ENCODE measurements around the gene HDLBP. TPM values are rescaled to one million over a fixed set of nuclear protein-coding genes. Genes with fewer than 3 reads are reported as not detected.
A peak's percentile ranks its signal among the peaks of the same experiment; 100 is the strongest.

The HDLBP gene
- total RNA-seq, result 464 TPM

- DNase-seq (ENCODE audit: low spot score), result peak; percentile 100
Observed at GRCh38 chr2:241315093-241315878, at the start of gene HDLBP. Gene HDLBP (minus strand): TSS chr2:241315672. CDS start chr2:241266869, 48,803 bp downstream.

GRCh38 chr2:241364781-241365180, 49.3 kb upstream of the HDLBP start:
- no peak for DNase-seq (ENCODE audit: low spot score)

GRCh38 chr2:241363426-241363825, 48.0 kb upstream of the HDLBP start:
- DNase-seq (ENCODE audit: low spot score), result no peak

DNA sequence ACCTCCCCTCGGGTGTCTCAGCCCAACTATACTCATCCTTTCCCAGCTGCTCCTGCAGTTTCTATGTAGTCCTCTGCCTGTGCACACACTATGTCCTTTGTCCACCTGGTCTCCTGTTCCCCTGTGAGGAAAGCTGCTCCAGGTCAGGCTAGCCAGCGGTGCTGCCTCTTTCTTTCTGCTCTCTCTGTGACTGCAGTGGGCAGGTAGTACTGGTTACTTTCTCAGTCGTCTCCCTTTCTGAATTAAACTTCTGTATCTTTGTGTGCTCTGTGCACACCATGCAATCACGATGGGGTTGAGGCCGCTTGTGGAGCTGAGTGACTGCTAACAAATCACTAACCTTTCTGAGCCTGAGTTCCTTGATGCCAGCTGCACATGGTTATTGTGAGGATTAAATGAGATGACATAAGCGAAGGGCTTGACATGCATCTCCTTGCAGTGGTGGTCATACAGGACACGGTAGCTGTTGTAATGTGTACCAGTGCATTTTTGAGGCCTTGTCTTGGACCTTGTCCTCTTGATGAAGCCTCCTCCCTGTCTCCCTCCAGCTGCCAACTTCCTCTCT, 44.1 kb upstream of the HDLBP start:
- no peak for DNase-seq (ENCODE audit: low spot score)

- DNase-seq (ENCODE audit: low spot score), result no peak
Observed at GRCh38 chr2:241358470-241358869, 43.0 kb upstream of the HDLBP start.

- DNase-seq (ENCODE audit: low spot score), result no peak
Observed at GRCh38 chr2:241357531-241357930, 42.1 kb upstream of the HDLBP start.

DNA sequence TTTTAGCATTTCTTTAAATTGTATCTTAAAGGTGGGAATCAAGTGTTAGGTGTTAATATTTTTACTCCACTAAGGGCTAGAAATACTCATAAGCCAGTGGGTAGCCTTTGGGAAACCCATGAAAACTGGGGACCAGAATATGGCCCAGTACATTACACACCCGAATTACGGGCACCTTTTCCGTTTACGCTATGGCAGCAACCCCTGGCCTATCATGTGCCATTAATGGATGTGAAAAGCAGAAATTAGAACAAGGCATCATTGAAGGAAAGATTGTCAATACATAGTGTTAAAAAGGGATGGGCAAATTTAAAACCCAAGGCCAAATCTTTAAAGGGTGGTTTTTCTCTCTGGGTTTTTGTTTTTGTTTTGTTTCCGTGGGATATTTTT, 41.4 kb upstream of the HDLBP start:
- no peak for DNase-seq (ENCODE audit: low spot score)

DNA sequence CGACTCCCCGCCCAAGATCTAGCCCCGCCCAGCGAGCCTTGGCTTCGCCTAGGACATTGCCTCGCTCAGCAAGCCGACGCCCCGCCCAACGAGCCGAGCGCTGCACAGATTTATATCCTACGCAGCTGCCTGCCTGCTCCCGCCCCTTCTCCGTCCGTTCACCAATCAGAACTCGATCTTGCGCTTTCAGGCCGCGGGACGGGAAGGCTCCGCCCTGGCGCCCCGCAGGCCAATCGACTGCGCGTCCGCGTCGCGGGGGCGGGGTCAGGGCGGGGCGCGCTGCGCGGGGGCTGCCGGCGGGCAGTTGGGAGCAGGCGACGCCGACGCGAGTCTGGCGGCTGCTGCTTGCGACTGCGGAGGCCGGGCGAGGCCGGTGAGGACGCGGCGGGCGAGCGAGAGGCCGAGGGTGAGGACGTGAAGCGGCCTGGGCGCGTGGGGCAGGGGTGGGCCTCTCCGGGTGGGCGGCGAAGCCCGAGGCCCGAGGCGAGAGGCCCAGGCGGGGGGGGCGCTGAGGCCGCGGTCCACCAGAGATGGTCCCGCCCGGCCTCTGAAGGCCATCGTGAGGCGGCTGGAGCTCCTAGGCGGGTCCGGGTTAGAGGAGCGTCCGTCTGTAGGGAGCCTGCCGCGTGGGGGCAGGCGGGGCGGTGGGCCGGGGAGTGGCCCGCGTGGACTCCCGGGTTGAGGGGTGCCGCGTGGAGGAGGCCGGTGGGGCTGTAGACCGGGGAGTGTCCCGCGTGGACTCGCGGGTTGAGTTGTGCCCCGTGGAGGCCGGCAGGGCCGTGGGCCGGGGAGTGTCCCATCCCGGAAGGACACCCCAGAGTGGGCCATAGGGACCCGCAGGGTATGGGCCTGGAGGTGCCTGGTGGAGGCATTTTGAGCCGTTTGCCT, 40.8 kb upstream of the HDLBP start, which contains the start of gene FARP2:
FARP2 (plus strand) TSS at position 303 of the 888 bp plus-strand sequence. CDS start 16,823 bp downstream, outside the sequence.
- peak; percentile 99 for DNase-seq (ENCODE audit: low spot score)

- DNase-seq (ENCODE audit: low spot score), result peak; percentile 91
Observed at GRCh38 chr2:241354668-241355658, 39.5 kb upstream of the HDLBP start.

GRCh38 chr2:241352227-241352626, 36.8 kb upstream of the HDLBP start:
- DNase-seq (ENCODE audit: low spot score), result no peak

DNA sequence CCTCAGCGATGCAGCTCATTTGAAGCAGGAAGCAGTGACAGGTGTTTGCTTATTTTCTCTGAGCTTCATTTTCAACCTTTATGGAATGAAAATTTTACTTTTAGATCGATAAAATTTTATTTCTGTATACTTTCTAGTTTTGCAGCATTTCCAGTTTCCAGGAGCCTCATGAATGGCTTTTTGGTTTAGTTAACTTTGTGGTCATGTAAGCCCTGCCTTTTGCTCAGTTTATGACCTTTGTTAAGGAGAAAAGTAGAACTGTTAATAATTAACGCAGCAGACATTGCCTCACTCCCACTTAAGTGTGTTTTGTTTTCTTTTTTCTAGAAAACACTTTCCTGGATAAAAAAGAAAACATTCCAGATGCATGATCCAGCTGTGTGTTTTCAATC, 36.2 kb upstream of the HDLBP start:
- no peak for DNase-seq (ENCODE audit: low spot score)

GRCh38 chr2:241350878-241351639, 35.6 kb upstream of the HDLBP start:
- no peak for DNase-seq (ENCODE audit: low spot score)

GRCh38 chr2:241350530-241350877, 35.0 kb upstream of the HDLBP start:
- DNase-seq (ENCODE audit: low spot score), result no peak

GRCh38 chr2:241349941-241350340, 34.5 kb upstream of the HDLBP start:
- DNase-seq (ENCODE audit: low spot score), result no peak

GRCh38 chr2:241344925-241345651, 29.6 kb upstream of the HDLBP start:
- DNase-seq (ENCODE audit: low spot score), result no peak

DNA sequence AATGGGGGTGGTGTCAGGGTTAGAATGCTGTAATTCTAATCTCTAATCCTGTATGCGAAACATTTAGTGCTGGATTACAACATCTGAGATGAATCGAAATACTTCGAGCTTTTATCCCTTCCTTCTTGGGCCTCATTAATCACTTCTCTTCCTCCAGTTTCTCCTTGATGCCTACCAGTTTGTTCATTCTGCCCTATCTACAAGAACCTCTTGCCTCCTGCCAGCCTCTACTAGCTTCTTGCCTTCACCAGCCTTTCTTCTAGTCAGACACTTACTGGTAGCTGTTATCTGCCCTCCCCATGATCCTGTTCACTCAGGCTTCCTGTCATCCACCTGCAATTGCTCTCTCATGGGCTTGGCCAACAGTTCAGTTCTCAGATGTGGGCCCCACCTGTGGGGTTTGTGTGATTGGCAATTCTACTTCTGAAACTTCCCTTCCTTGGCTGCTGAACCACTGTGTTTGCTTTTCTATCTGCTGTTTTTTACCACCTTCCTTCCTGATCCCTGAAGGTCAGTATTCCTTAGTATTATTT, 25.2 kb upstream of the HDLBP start:
- DNase-seq (ENCODE audit: low spot score), result no peak

- no peak for DNase-seq (ENCODE audit: low spot score)
Observed at GRCh38 chr2:241339839-241340630, 24.6 kb upstream of the HDLBP start.

DNA sequence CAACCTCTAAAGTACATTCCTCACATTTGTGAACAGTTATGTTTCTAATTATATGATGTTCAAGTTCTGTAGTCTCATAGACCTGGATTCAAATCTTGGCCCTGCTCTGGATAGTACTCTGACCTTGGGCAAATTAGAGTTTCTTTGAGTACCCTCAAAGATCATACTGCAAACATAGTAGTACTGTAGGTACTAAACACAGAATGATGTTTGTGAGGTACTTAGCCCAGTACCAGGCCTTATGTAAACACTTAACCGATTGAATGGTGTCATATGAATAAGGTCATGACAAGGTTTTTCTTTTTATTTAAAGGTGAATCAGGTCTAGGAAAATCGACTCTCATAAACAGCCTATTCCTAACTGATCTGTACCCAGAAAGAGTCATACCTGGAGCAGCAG, 19.3 kb upstream of the HDLBP start:
- DNase-seq (ENCODE audit: low spot score), result no peak

DNA sequence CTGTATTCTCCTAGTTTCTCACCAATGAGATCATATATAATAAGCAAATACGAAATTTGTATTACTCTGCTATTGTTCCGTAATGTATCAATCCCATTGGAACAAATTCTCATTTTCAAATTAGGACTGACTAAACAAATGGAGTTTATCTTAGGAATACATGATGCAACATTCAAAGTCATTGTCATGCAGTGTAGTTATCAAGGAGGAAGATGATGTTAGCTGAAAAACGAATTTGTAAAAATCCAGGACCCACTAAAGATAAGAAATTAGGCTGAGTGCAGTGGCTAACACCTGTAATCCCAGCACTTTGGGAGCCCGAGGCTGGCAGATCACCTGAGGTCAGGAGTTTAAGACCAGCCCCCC, 15.1 kb upstream of the HDLBP start:
- DNase-seq (ENCODE audit: low spot score), result no peak

Data from mucosa of gallbladder (tissue), 1 donor.